Spleen (tissue), 11 donors: ENCODE measurements around the gene RHBDL1. TPM values are rescaled to one million over a fixed set of nuclear protein-coding genes. Genes with fewer than 3 reads are reported as not detected.

Experiments
- DNase-seq: peaks from one replicate; pipeline ENCODE4 v3.0.0-alpha.2; 2020
- H3K27ac ChIP-seq, 8 donors: fragments of 200-600 bp; sonication (generic) in 7 of 8; 1 replicate in 4 of 8; 2 replicates in 4 of 8; pipeline versions ENCODE4 v1.5.0 to v1.8.0; 2016 to 2021; ENCODE audit warnings: inconsistent platforms in 4 of 8, mild to moderate bottlenecking in 4 of 8, moderate library complexity in 1 of 8
- H3K27me3 ChIP-seq, 7 donors: fragments of 200-600 bp; sonication (generic) in 6 of 7; replicated peaks in 1 of 7; 1 replicate in 4 of 7; 2 replicates in 3 of 7; pipeline versions ENCODE4 v1.5.0 to v1.8.0; 2016 to 2021; ENCODE audit warnings: inconsistent platforms in 3 of 7, mild to moderate bottlenecking in 1 of 7
- H3K36me3 ChIP-seq, 6 donors: fragments of 200-600 bp; sonication (generic) in 5 of 6; 1 replicate in 4 of 6; 2 replicates in 2 of 6; pipeline versions ENCODE4 v1.5.0 to v1.8.0; 2016 to 2021; ENCODE audit warnings: inconsistent platforms in 2 of 6
- H3K4me1 ChIP-seq, 6 donors: fragments of 200-600 bp; sonication (generic) in 5 of 6; 1 replicate in 3 of 6; 2 replicates in 3 of 6; pipeline versions ENCODE4 v1.5.0 to v1.8.0; 2016 to 2021; ENCODE audit warnings: inconsistent platforms in 3 of 6
- H3K4me3 ChIP-seq, 8 donors: fragments of 200-600 bp; sonication (generic) in 7 of 8; 1 replicate in 4 of 8; 2 replicates in 4 of 8; pipeline versions ENCODE4 v1.5.0 to v1.8.0; 2016 to 2021; ENCODE audit warnings: inconsistent platforms in 4 of 8, mild to moderate bottlenecking in 4 of 8, moderate library complexity in 2 of 8
- H3K9me3 ChIP-seq, 8 donors: fragments of 200-600 bp; sonication (generic) in 7 of 8; 1 replicate in 4 of 8; 2 replicates in 4 of 8; pipeline versions ENCODE4 v1.5.0 to v1.8.0; 2016 to 2021; ENCODE audit warnings: inconsistent platforms in 4 of 8
- CTCF ChIP-seq, 11 experiments: fragments of 200-600 bp in 7 of 11; fragments of 450-650 bp in 4 of 11; sonication (generic) in 4 of 11; IDR thresholded peaks in 8 of 11; conservative IDR thresholded peaks in 3 of 11; 1 replicate in 7 of 11; 2 replicates in 4 of 11; pipeline versions ENCODE4 v1.4.0 to v1.8.0; 2016 to 2021; ENCODE audit warnings: antibody characterized with exemption in 11 of 11, inconsistent platforms in 4 of 11, mild to moderate bottlenecking in 1 of 11
- POLR2A ChIP-seq, 3 donors: fragments of 450-650 bp; IDR thresholded peaks; one replicate each; pipeline ENCODE4 v1.5.1; 2017; ENCODE audit warnings: antibody characterized with exemption in 3 of 3, mild to moderate bottlenecking in 1 of 3
- POLR2AphosphoS5 ChIP-seq, 3 donors: sonication (generic); formaldehyde crosslinking; IDR thresholded peaks; one replicate each; pipeline ENCODE4 v1.5.1; 2017; ENCODE audit warnings: antibody characterized with exemption in 3 of 3
- WGBS, 5 donors: extraction: QIAGEN DNeasy Blood & Tissue Kit in 3 of 5; methylation state at CpG; one replicate each; pipeline versions ENCODE4 v1.1.5 to v1.1.7; 2013 to 2018; 5-methylcytosine and 5-hydroxymethylcytosine counted together
- intact Hi-C: fragments of 100-400 bp; cut with DNase I; formaldehyde crosslinking; loops from one replicate; pipeline ENCODE4 v1.15.0; 2023; ENCODE audit warnings: low total_unique reads
- polyA plus RNA-seq, 3 donors: library from polyadenylated mRNA; stranded (reverse); fragments of 200-250 nt; gene quantifications; one replicate each; pipeline ENCODE4 v1.2.1, GENCODE V29; 2013
- total RNA-seq, 7 donors: library from RNA; depleted of rRNA in 3 of 7; stranded (reverse); fragments of >200 nt in 3 of 7; fragmentation: NEBNext Ultra II Directional in 4 of 7; extraction: Animal tissue kit (Norgen Biotek cat#: 25700) in 4 of 7; gene quantifications; one replicate each; pipeline versions ENCODE4 v1.1.0 to v1.2.1, GENCODE V29; 2016 to 2021
- donor health status: healthy with polysubstance abuse.
- donor health status: DM: no; HTN: no; CAD: no; lungs with moderate emphysema.
- donor health status: DM: no; HTN: no; CAD: no.
- donor health status: Bipolar disorder and iron deficiency.
- donor health status: healthy.
- donor health status: DM: no; HTN: no; CAD: no.
- donor health status: DM: yes; HTN: yes; CAD: no.

The RHBDL1 gene
- total and polyA plus RNA-seq, 10 donors, result 0.37 to 2.0 (median 0.65) TPM

DNA sequence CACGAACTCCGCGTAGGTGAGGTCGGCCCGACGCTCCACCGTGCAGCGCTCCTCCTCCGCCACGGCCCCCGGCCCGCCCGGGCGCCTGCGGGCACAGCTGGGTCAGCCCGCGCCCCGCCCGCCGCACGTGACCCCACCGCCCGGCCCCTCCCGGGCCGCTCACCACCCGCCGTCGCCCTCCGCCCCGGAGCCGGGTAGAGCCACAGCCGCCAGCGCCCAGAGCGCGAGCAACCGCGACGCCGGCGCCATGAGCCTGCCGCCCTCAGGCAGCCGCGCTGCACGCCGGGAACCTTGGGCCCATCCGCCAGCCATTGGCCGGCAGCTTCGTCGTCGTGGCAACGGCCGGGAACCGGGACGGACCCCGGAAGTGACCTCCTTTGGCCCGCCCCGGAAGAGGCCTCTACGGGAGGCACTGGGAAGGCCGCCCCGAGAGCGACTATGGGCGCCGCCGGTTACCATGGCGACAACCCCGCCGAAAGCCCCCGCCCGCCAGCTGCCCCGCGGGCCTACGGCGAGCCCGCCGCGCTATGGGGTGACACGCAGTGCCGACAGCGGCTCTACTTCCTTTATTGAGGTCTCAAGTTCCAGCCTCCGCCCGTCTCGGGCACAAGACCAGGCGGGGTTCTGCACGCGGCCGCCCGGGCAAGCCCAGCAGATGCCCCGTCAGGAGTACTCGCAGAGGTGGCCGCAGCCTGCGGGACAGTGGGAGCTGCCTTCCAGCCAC lies 8.8 kb downstream of the RHBDL1 start, which contains the start of gene JMJD8:
Gene JMJD8 (minus strand): TSS at position 264 of the 724 bp plus-strand sequence. CDS start 15 bp downstream, at position 249.
- Histone ChIP-seq H3K27ac (peak within 1 kb of the TSS; percentile 71 to 93 (median 86)), H3K36me3 (peaks cover 0 to 56% (median 32%) of the 10 kb centered on the region in 6 donors), H3K4me3 (peak within 1 kb of the TSS; percentile 56 to 93 (median 74)), H3K27me3 (no peaks in the 10 kb centered on the region), H3K9me3 (no peaks in the 10 kb centered on the region), H3K4me1 (peaks cover 34 to 87% (median 75%) of the 10 kb centered on the region in 6 donors)
- intact Hi-C loops, result no loop called here
- peak; percentile 100 for DNase-seq
- 2 to 4% (median 3%) methylated on average over 28 to 91 of the region's 91 CpGs for WGBS, 5 donors
- TF ChIP-seq CTCF (IDR thresholded peaks at IDR 0.05 in 8 of 11, conservative IDR thresholded peaks at IDR 0.05 in 3 of 11), result peak in 1 of 11 experiments; percentile 28
- TF ChIP-seq POLR2AphosphoS5 (IDR thresholded peaks at IDR 0.05), result peak; percentile 91 to 95 (median 91)
- peak in 2 of 3 donors; percentile 5 to 67 for TF ChIP-seq POLR2A (IDR thresholded peaks at IDR 0.05)

DNA sequence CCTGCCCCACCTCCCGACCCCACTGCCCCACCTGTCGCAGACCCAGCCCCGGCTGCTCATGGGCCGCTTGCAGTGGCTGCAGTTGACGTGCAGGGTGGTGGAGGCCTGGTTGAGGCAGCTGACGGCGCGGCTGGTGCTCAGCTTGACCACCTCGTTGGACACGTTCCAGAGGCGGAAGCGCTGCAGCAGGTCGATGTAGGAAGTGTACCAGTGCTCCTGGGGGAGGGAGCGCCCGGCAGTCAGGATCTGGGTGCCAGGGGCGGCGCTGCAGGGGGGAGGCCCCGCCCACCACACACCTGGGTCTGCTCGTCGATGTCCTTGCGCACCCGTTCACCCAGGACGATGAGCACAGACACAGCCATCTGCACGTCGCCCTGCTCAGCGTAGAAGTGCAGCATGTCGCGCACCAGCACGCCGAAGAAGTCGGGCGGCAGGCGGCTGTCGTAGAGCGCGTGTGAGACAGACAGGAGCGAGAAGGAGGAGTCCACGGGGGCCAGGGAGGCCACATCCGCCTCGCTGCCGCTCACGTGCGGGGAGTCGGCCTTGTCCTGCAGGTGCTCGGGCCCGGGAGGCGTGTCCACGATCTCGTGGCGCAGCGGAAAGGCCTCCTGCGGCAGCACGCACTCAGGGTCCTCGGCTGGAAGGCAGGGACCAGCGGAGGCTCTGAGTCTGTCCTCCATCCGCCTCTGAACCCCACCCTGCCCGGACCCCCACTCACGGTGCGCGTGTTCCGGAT lies 9.7 kb downstream of the RHBDL1 start:
- DNase-seq, result peak; percentile 89
- Histone ChIP-seq H3K36me3 (peaks cover 0 to 56% (median 32%) of the 10 kb centered on the region in 6 donors), H3K27me3 (no peaks in the 10 kb centered on the region), H3K27ac (peak overlapping the region in 6 of 8 donors; percentile 78 to 93 (median 88)), H3K4me3 (peak overlapping the region in 7 of 8 donors; percentile 67 to 93 (median 75)), H3K9me3 (no peaks in the 10 kb centered on the region), H3K4me1 (peaks cover 40 to 92% (median 79%) of the 10 kb centered on the region in 6 donors)
- WGBS, 5 donors, result 93 to 97% (median 94%) methylated on average over 46 to 61 of the region's 61 CpGs
- TF ChIP-seq POLR2AphosphoS5 (IDR thresholded peaks at IDR 0.05) (peak in 2 of 3 donors; percentile 12 to 36), POLR2A (IDR thresholded peaks at IDR 0.05) (no peak)
- intact Hi-C loops, result no loop called here

DNA sequence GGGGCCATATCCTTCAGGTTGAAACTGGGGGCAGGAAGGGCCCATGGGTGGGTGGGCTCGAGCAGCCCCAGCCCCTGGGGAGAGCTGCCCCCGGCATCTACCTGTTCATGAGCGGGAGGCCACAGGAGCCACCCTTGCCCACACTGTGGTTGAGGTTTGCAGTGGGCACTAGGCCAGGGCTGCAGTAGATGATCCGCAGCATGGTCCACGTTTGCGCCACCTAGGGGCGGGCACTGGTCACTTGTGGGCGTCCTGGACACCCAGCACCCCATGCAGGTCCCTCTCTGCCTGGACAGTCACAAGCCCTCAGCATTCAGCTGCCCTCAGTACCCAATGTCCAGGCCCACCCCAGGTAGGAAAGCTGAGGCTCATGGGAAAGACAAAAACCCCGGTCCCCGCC lies 10.5 kb downstream of the RHBDL1 start:
- DNase-seq, result peak; percentile 85
- Histone ChIP-seq H3K36me3 (peaks cover 0 to 56% (median 32%) of the 10 kb centered on the region in 6 donors), H3K9me3 (no peaks in the 10 kb centered on the region), H3K4me1 (peaks cover 37 to 96% (median 81%) of the 10 kb centered on the region in 6 donors), H3K4me3 (peak overlapping the region in 1 of 8 donors; percentile 93), H3K27ac (peak overlapping the region in 1 of 8 donors; percentile 14), H3K27me3 (no peaks in the 10 kb centered on the region)
- 69 to 85% (median 77%) methylated on average over 3 to 10 of the region's 10 CpGs for WGBS, 5 donors
- TF ChIP-seq POLR2A (IDR thresholded peaks at IDR 0.05) (no peak), CTCF (IDR thresholded peaks at IDR 0.05 in 8 of 11, conservative IDR thresholded peaks at IDR 0.05 in 3 of 11) (peak in 7 of 11 experiments; percentile 6 to 54 (median 28))
- intact Hi-C loops, result no loop called here

DNA sequence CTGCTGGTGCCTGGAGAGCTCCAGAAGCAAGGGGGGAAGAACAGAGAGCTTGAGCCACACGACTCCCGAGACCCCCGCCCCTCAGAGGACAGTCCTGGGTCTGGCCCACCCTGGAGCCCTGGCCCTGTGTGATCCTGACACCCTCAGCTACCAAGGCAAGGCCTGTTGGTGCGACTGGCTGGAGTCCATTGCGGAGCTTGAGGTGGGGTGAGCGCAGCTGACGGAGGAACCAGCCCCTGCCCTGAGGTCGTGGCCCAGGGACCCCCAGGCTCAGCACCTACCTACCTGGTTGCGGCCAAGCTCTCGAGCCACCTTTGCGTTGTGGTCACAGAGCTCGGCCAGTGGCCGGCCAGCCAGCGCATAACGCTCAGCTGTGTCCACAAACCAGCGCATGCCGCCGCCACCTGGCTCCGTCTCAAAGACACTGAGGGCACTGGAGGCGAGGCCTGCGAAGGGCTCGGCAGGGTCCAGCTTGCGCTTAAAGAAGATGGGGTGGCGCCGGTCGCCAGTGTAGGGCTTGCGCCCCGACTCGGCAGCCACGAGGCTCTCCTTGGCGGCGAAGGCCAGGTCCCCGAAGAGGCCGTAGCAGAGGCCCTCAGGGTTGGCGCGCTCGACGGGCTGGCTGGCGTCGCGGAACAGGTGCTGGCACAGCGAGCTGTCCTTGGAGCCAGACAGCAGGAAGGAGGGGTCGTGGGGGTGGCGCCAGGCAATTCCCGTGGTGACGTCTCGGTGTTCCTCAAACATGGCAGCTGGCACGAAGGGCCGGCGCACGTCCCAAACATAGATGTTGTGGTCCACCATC lies 11.2 kb downstream of the RHBDL1 start:
- no peak overlapping the region for H3K27ac ChIP-seq
- DNase-seq, result no peak
- H3K36me3 ChIP-seq, result peaks cover 0 to 51% (median 29%) of the 10 kb centered on the region in 6 donors
- intact Hi-C loops, result no loop called here
- H3K9me3 ChIP-seq, result no peaks in the 10 kb centered on the region
- H3K4me3 ChIP-seq, result no peak overlapping the region
- peaks cover 30 to 89% (median 74%) of the 10 kb centered on the region in 6 donors for H3K4me1 ChIP-seq
- H3K27me3 ChIP-seq, result peaks cover 0 to 6% (median 0%) of the 10 kb centered on the region in 7 donors
- 94 to 97% (median 95%) methylated on average over 49 to 51 of the region's 51 CpGs for WGBS, 5 donors
- no peak for TF ChIP-seq POLR2A (IDR thresholded peaks at IDR 0.05)
- TF ChIP-seq CTCF (IDR thresholded peaks at IDR 0.05 in 8 of 11, conservative IDR thresholded peaks at IDR 0.05 in 3 of 11), result no peak
- peak in 1 of 3 donors; percentile 36 for TF ChIP-seq POLR2AphosphoS5 (IDR thresholded peaks at IDR 0.05)
